HEK293 (cell line): ENCODE measurements around the gene ZNF345.

ENCODE experiments used
- BCL11A ChIP-seq: fragments of 450-650 bp; formaldehyde crosslinking; IDR thresholded peaks from 2 replicates; pipeline ENCODE4 v1.5.1; 2016; ENCODE audit warnings: low read depth, missing biosample characterization, missing genetic modification characterization
- REPIN1 ChIP-seq: fragments of 450-650 bp; formaldehyde crosslinking; IDR thresholded peaks from 2 replicates; pipeline ENCODE4 v1.5.1; 2017; ENCODE audit warnings: missing biosample characterization, missing genetic modification characterization, low read depth
- SCRT2 ChIP-seq: fragments of 450-650 bp; formaldehyde crosslinking; IDR thresholded peaks from 2 replicates; pipeline ENCODE4 v1.5.1; 2016; ENCODE audit warnings: missing biosample characterization, missing genetic modification characterization
- SP3 ChIP-seq: fragments of 450-650 bp; formaldehyde crosslinking; IDR thresholded peaks from 2 replicates; pipeline ENCODE4 v1.5.1; 2016; ENCODE audit warnings: missing biosample characterization, missing genetic modification characterization
- TRIM28 ChIP-seq: IDR thresholded peaks from 2 replicates; pipeline ENCODE4 v1.6.1; 2011; ENCODE audit warnings: low read length, control low read depth, borderline replicate concordance
- ZBTB26 ChIP-seq: fragments of 450-650 bp; formaldehyde crosslinking; optimal IDR thresholded peaks from 2 replicates; pipeline ENCODE3; 2016; ENCODE audit warnings: missing biosample characterization, mild to moderate bottlenecking, missing genetic modification characterization
- ZBTB7A ChIP-seq: fragments of 450-650 bp; formaldehyde crosslinking; IDR thresholded peaks from 2 replicates; pipeline ENCODE4 v1.5.1; 2016; ENCODE audit warnings: low read depth, missing biosample characterization, missing genetic modification characterization
- ZFP3 ChIP-seq: fragments of 450-650 bp; formaldehyde crosslinking; IDR thresholded peaks from 2 replicates; pipeline ENCODE4 v1.5.1; 2016; ENCODE audit warnings: low read depth, missing biosample characterization, missing genetic modification characterization
- ZNF155 ChIP-seq: fragments of 450-650 bp; formaldehyde crosslinking; IDR thresholded peaks from 2 replicates; pipeline ENCODE4 v1.5.1; 2016; ENCODE audit warnings: missing biosample characterization, missing genetic modification characterization
- ZNF169 ChIP-seq: fragments of 450-650 bp; formaldehyde crosslinking; IDR thresholded peaks from 2 replicates; pipeline ENCODE4 v1.5.1; 2016; ENCODE audit warnings: missing biosample characterization, missing genetic modification characterization
- ZNF280C ChIP-seq: fragments of 450-650 bp; formaldehyde crosslinking; IDR thresholded peaks from 2 replicates; pipeline ENCODE4 v1.5.1; 2016; ENCODE audit warnings: missing biosample characterization, missing genetic modification characterization
- ZNF292 ChIP-seq: fragments of 450-650 bp; formaldehyde crosslinking; IDR thresholded peaks from 2 replicates; pipeline ENCODE4 v1.5.1; 2016; ENCODE audit warnings: low read depth, missing biosample characterization, missing genetic modification characterization, borderline replicate concordance
- ZNF398 ChIP-seq: fragments of 450-650 bp; formaldehyde crosslinking; IDR thresholded peaks from 2 replicates; pipeline ENCODE4 v1.5.1; 2017; ENCODE audit warnings: missing biosample characterization, missing genetic modification characterization
- ZNF548 ChIP-seq: fragments of 450-650 bp; formaldehyde crosslinking; IDR thresholded peaks from 2 replicates; pipeline ENCODE4 v1.5.1; 2016; ENCODE audit warnings: missing biosample characterization, missing genetic modification characterization
- ZNF571 ChIP-seq: fragments of 450-650 bp; formaldehyde crosslinking; IDR thresholded peaks from 2 replicates; pipeline ENCODE4 v1.5.0; 2017; ENCODE audit warnings: missing biosample characterization, missing genetic modification characterization
- ZNF639 ChIP-seq: fragments of 450-650 bp; formaldehyde crosslinking; IDR thresholded peaks from 2 replicates; pipeline ENCODE4 v1.5.1; 2016; ENCODE audit warnings: missing biosample characterization, missing genetic modification characterization
- ZNF645 ChIP-seq: fragments of 450-650 bp; formaldehyde crosslinking; IDR thresholded peaks from 2 replicates; pipeline ENCODE4; 2016; ENCODE audit warnings: missing biosample characterization, missing genetic modification characterization
- ZNF670 ChIP-seq: fragments of 450-650 bp; formaldehyde crosslinking; IDR thresholded peaks from 2 replicates; pipeline ENCODE4 v1.5.1; 2016; ENCODE audit warnings: missing biosample characterization, missing genetic modification characterization, low read depth
- ZNF701 ChIP-seq: fragments of 450-650 bp; formaldehyde crosslinking; IDR thresholded peaks from 2 replicates; pipeline ENCODE4 v1.5.1; 2016; ENCODE audit warnings: missing biosample characterization, missing genetic modification characterization
- ZNF792 ChIP-seq: fragments of 450-650 bp; formaldehyde crosslinking; IDR thresholded peaks from 2 replicates; pipeline ENCODE4 v1.5.1; 2016; ENCODE audit warnings: missing biosample characterization, missing genetic modification characterization
- ZNF830 ChIP-seq: fragments of 450-650 bp; IDR thresholded peaks from 2 replicates; pipeline ENCODE4 v1.5.0; 2018; ENCODE audit warnings: missing biosample characterization, missing genetic modification characterization, low read depth, mild to moderate bottlenecking, moderate library complexity
- ZSCAN16 ChIP-seq: fragments of 450-650 bp; formaldehyde crosslinking; IDR thresholded peaks from 2 replicates; pipeline ENCODE4 v1.5.1; 2016; ENCODE audit warnings: missing biosample characterization, missing genetic modification characterization
- TF ChIP-seq, protein P1 (sequence below): fragments of 450-650 bp; formaldehyde crosslinking; IDR thresholded peaks from 2 replicates; pipeline ENCODE4 v1.5.1; 2016; ENCODE audit warnings: missing biosample characterization, missing genetic modification characterization
- TF ChIP-seq, protein P2 (sequence below): fragments of 450-650 bp; formaldehyde crosslinking; IDR thresholded peaks from 2 replicates; pipeline ENCODE4 v1.5.1; 2016; ENCODE audit warnings: missing biosample characterization, missing genetic modification characterization
- TF ChIP-seq, protein P3 (sequence below): fragments of 450-650 bp; formaldehyde crosslinking; IDR thresholded peaks from 2 replicates; pipeline ENCODE4 v1.5.1; 2017; ENCODE audit warnings: missing biosample characterization, missing genetic modification characterization

Gene ZNF345

DNA sequence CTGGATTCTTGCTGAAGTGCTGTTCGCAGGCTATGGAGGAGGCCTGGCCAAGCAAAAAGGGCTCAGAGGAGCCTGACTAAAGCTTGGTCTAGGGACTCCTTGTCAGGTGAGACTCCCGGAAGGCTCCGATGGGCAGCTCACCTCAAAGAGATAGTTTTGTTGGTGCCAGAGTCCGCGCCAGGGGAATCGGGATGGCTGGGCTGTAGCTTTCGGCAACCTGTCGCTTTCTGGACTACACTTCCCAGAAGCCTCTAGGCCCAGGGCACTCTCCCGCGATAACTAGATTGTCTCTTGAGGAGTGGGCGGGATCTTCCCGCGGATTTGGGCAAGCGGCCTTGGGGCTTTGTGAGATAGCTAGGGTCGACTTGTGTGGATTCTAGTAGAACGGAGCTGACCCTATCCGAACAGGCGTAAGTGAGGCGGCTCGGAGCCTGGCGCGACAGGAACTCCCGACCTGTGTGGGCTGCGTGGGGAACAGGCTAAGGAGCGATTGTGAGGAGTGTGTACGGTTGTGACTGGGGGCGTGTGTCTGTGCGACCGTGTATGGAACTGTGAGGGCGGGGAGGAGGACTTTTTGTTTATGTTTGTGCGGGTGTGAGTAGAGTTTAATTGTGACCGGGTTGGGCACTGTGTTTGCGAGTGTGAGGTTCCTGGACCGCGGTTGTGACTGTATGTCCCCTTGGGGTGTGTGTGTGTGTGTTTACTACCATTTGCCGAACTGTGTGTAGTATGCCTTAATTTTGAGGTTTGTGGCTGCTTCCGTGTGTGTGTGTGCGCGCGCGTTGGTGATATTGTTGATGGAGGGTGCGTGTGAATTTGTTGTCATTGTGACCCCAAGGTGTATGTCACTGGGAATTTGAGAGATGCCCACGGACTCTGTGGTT, at the start of gene ZNF345 (continued):
- TF ChIP-seq, protein P1, sequence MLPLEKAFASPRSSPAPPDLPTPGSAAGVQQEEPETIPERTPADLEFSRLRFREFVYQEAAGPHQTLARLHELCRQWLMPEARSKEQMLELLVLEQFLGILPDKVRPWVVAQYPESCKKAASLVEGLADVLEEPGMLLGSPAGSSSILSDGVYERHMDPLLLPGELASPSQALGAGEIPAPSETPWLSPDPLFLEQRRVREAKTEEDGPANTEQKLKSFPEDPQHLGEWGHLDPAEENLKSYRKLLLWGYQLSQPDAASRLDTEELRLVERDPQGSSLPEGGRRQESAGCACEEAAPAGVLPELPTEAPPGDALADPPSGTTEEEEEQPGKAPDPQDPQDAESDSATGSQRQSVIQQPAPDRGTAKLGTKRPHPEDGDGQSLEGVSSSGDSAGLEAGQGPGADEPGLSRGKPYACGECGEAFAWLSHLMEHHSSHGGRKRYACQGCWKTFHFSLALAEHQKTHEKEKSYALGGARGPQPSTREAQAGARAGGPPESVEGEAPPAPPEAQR (tag by site-specific recombination): peak; percentile 87; the same call in 1 of the 2 replicates
- TF ChIP-seq ZNF645: peak; percentile 90; the same call in 1 of the 2 replicates
- peak; percentile 93 for TF ChIP-seq TRIM28
- peak; percentile 95; the same call in 1 of the 2 replicates for TF ChIP-seq ZNF280C
- peak; percentile 72 for TF ChIP-seq ZNF398
- TF ChIP-seq ZNF701 (tag by site-specific recombination): peak; percentile 79; the same call in 1 of the 2 replicates
- 0 out of 2 replicates have a peak, but pooled peaks have one; percentile 28 for TF ChIP-seq ZNF670 (tag by site-specific recombination)
- TF ChIP-seq, protein P2, sequence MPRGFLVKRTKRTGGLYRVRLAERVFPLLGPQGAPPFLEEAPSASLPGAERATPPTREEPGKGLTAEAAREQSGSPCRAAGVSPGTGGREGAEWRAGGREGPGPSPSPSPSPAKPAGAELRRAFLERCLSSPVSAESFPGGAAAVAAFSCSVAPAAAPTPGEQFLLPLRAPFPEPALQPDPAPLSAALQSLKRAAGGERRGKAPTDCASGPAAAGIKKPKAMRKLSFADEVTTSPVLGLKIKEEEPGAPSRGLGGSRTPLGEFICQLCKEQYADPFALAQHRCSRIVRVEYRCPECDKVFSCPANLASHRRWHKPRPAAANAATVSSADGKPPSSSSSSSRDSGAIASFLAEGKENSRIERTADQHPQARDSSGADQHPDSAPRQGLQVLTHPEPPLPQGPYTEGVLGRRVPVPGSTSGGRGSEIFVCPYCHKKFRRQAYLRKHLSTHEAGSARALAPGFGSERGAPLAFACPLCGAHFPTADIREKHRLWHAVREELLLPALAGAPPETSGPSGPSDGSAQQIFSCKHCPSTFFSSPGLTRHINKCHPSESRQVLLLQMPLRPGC (tag by site-specific recombination): peak; percentile 40; the same call in 1 of the 2 replicates
- peak; percentile 100 for TF ChIP-seq SCRT2 (tag by site-specific recombination)
- peak; percentile 95 for TF ChIP-seq ZFP3 (tag by site-specific recombination)
- TF ChIP-seq ZNF169 (tag by site-specific recombination): peak; percentile 74; the same call in 1 of the 2 replicates
- TF ChIP-seq ZBTB7A (tag by site-specific recombination): peak; percentile 69
- TF ChIP-seq ZNF571 (tag by site-specific recombination): no peak; the same call in 1 of the 2 replicates
- TF ChIP-seq, protein P3, sequence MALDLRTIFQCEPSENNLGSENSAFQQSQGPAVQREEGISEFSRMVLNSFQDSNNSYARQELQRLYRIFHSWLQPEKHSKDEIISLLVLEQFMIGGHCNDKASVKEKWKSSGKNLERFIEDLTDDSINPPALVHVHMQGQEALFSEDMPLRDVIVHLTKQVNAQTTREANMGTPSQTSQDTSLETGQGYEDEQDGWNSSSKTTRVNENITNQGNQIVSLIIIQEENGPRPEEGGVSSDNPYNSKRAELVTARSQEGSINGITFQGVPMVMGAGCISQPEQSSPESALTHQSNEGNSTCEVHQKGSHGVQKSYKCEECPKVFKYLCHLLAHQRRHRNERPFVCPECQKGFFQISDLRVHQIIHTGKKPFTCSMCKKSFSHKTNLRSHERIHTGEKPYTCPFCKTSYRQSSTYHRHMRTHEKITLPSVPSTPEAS (tag by site-specific recombination): peak; percentile 87
- TF ChIP-seq ZNF155 (tag by site-specific recombination): 0 out of 2 replicates have a peak, but pooled peaks have one; percentile 18
- no peak for TF ChIP-seq ZNF292 (tag by site-specific recombination)
- 0 out of 2 replicates have a peak, but pooled peaks have one; percentile 45 for TF ChIP-seq ZNF639 (tag by site-specific recombination)
- peak; percentile 65; the same call in 1 of the 2 replicates for TF ChIP-seq REPIN1 (tag by site-specific recombination)
- TF ChIP-seq BCL11A (tag by site-specific recombination): peak; percentile 65; the same call in 1 of the 2 replicates
- peak; percentile 75 for TF ChIP-seq ZBTB26 (tag by site-specific recombination)
- no peak for TF ChIP-seq ZNF830 (tag by site-specific recombination)
- peak; percentile 87 for TF ChIP-seq SP3 (tag by site-specific recombination)
- TF ChIP-seq ZNF792 (tag by site-specific recombination): peak; percentile 91
- peak; percentile 62; the same call in 1 of the 2 replicates for TF ChIP-seq ZNF548 (tag by site-specific recombination)
- TF ChIP-seq ZSCAN16 (tag by site-specific recombination): peak; percentile 52; the same call in 1 of the 2 replicates
